PC-3 (cell line): ENCODE measurements around the gene CCDC24. TPM values are rescaled to one million over a fixed set of nuclear protein-coding genes. Genes with fewer than 3 reads are reported as not detected.

Source experiments
- ATAC-seq: fragments of 200-7000 bp; cut with Tn5 transposase; 2 replicates; pipeline ENCODE4 v1.9.1; 2020; ENCODE audit warnings: mild to moderate bottlenecking, moderate library complexity
- BruUV-seq: library from RNA; stranded (reverse); fragments of 400-500 nt; replicated peaks from 2 replicates; lab custom pipeline; 2021; lab: Mats Ljungman, UMichigan
- CTCF ChIA-PET: fragments of 300-600 bp; sonication (Branson Sonifier 250); formaldehyde crosslinking; loops from one replicate; lab custom pipeline; 2022; ENCODE audit warnings: antibody characterized with exemption; lab: Charles Lee
- POLR2A ChIA-PET: fragments of 300-600 bp; sonication (Branson Sonifier 250); formaldehyde crosslinking; loops from one replicate; lab custom pipeline; 2022; ENCODE audit warnings: antibody characterized with exemption; ENCODE audit not compliant: unreplicated experiment; lab: Charles Lee
- DNase-seq: peaks from one replicate; pipeline ENCODE4 v3.0.0-alpha.2; 2015
- H2AFZ ChIP-seq: fragments of 300-600 bp; sonication (generic); 2 replicates; pipeline ENCODE4 v1.6.0; 2016; ENCODE audit warnings: antibody characterized with exemption, low read length
- H3F3A ChIP-seq: fragments of 300-600 bp; sonication (generic); one replicate; pipeline ENCODE4 v1.6.0; 2017; ENCODE audit warnings: antibody characterized with exemption, low read length, control low read depth, mild to moderate bottlenecking; ENCODE audit not compliant: unreplicated experiment
- H3K27ac ChIP-seq: fragments of 300-600 bp; sonication (generic); 2 replicates; pipeline ENCODE4 v1.5.1; 2016; ENCODE audit warnings: mild to moderate bottlenecking, low read length
- H3K27me3 ChIP-seq: fragments of 300-600 bp; sonication (generic); 2 replicates; pipeline ENCODE4 v1.6.1; 2016; ENCODE audit warnings: low read length, mixed read lengths
- H3K36me3 ChIP-seq: fragments of 300-600 bp; sonication (generic); 2 replicates; pipeline ENCODE4 v1.6.1; 2016; ENCODE audit warnings: low read depth, mixed run types, low read length, mixed read lengths
- H3K4me1 ChIP-seq: fragments of 300-600 bp; sonication (generic); 2 replicates; pipeline ENCODE4 v1.5.1; 2016; ENCODE audit warnings: low read length; ENCODE audit not compliant: insufficient read depth
- H3K4me2 ChIP-seq: fragments of 300-600 bp; sonication (generic); 2 replicates; pipeline ENCODE4 v1.6.0; 2016; ENCODE audit warnings: low read length
- H3K4me3 ChIP-seq: fragments of 300-600 bp; sonication (generic); 2 replicates; pipeline ENCODE4 v1.5.1; 2016; ENCODE audit warnings: mild to moderate bottlenecking, low read length, mixed read lengths
- H3K79me2 ChIP-seq: fragments of 300-600 bp; sonication (generic); 2 replicates; pipeline ENCODE4 v1.6.1; 2017; ENCODE audit warnings: low read length, mixed read lengths
- H3K9ac ChIP-seq: fragments of 300-600 bp; sonication (generic); 2 replicates; pipeline ENCODE4 v1.6.0; 2016; ENCODE audit warnings: mild to moderate bottlenecking, low read length
- H3K9me2 ChIP-seq: fragments of 300-600 bp; sonication (generic); replicated peaks from 2 replicates; pipeline ENCODE4 v1.6.1; 2016; ENCODE audit warnings: mixed run types, low read length, mixed read lengths
- H3K9me3 ChIP-seq: fragments of 300-600 bp; sonication (generic); 2 replicates; pipeline ENCODE4 v1.6.1; 2016; ENCODE audit warnings: low read length, mixed read lengths
- H4K20me1 ChIP-seq: fragments of 300-600 bp; sonication (generic); 2 replicates; pipeline ENCODE4 v1.6.1; 2016; ENCODE audit warnings: low read length, mixed read lengths
- EZH2 ChIP-seq: fragments of 300-600 bp; sonication (generic); IDR thresholded peaks from one replicate; pipeline ENCODE4 v1.6.1; 2017; ENCODE audit warnings: antibody characterized with exemption, mild to moderate bottlenecking, low read length; ENCODE audit not compliant: unreplicated experiment
- EZH2phosphoT487 ChIP-seq: fragments of 300-600 bp; sonication (generic); IDR thresholded peaks from 2 replicates; pipeline ENCODE4 v1.6.1; 2018; ENCODE audit warnings: mild to moderate bottlenecking, antibody characterized with exemption, low read length, borderline replicate concordance
- intact Hi-C: fragments of 100-400 bp; cut with micrococcal nuclease; formaldehyde crosslinking; loops from 2 replicates; pipeline ENCODE4 v1.9.0; 2023
- total RNA-seq: library from RNA; depleted of rRNA; stranded (reverse); fragments of >200 nt; gene quantifications from 2 replicates; pipeline ENCODE4 v1.2.3, GENCODE V29; 2014
- TF ChIP-seq, protein P1 (sequence below): fragments of 300-600 bp; sonication (generic); conservative IDR thresholded peaks from 2 replicates; pipeline ENCODE4 v1.5.1; 2017; ENCODE audit warnings: antibody characterized with exemption, low read depth, mild to moderate bottlenecking, low read length

The CCDC24 gene
- total RNA-seq, 1 experiment from 2014 or later, result 10.1 TPM

DNA sequence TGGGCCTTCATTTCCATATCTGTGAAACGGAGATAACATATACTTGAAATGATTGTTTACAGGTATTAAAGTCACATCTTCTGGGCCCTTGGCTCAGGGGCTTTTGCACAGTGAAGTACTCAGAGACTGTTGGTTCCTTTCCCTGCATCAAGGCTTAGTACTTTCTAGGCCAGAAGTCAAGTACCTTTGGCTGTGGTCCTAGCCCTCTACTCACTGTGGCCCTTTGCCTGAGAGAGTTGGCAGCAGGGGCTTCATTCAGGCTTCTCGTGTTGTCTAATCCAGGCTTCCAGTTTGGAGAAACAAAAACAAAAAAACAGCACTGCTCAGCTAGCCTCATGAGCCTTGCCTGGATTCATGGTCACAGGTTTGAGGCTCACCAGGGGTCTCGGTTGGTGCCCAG is 29.7 kb upstream of the CCDC24 start:
- no peaks in the 10 kb centered on the region for H3K27me3 ChIP-seq
- H3K27ac ChIP-seq, result no peak overlapping the region
- DNase-seq (no peak), ATAC-seq (no peak)
- BruUV-seq, result no TSS peak
- no peaks in the 10 kb centered on the region for H3K4me1 ChIP-seq
- no peak overlapping the region for H3K9ac ChIP-seq
- H3K36me3 ChIP-seq, result peaks cover 8% of the 10 kb centered on the region; the same call in 1 of the 2 replicates
- no peaks in the 10 kb centered on the region for H4K20me1 ChIP-seq
- intact Hi-C loops, result no loop called here
- ChIA-PET CTCF (no interaction called here), POLR2A (no interaction called here)
- H3K79me2 ChIP-seq, result no peaks in the 10 kb centered on the region
- H3K4me3 ChIP-seq, result no peak overlapping the region
- no peaks in the 10 kb centered on the region for H3K9me3 ChIP-seq
- H3K4me2 ChIP-seq, result no peak overlapping the region
- no peak overlapping the region for H2AFZ ChIP-seq
- no peaks in the 10 kb centered on the region for H3F3A ChIP-seq
- H3K9me2 ChIP-seq, result no peaks in the 10 kb centered on the region
- no peak for TF ChIP-seq EZH2phosphoT487
- TF ChIP-seq, protein P1, sequence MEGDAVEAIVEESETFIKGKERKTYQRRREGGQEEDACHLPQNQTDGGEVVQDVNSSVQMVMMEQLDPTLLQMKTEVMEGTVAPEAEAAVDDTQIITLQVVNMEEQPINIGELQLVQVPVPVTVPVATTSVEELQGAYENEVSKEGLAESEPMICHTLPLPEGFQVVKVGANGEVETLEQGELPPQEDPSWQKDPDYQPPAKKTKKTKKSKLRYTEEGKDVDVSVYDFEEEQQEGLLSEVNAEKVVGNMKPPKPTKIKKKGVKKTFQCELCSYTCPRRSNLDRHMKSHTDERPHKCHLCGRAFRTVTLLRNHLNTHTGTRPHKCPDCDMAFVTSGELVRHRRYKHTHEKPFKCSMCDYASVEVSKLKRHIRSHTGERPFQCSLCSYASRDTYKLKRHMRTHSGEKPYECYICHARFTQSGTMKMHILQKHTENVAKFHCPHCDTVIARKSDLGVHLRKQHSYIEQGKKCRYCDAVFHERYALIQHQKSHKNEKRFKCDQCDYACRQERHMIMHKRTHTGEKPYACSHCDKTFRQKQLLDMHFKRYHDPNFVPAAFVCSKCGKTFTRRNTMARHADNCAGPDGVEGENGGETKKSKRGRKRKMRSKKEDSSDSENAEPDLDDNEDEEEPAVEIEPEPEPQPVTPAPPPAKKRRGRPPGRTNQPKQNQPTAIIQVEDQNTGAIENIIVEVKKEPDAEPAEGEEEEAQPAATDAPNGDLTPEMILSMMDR, result no peak
- TF ChIP-seq EZH2, result no peak

DNA sequence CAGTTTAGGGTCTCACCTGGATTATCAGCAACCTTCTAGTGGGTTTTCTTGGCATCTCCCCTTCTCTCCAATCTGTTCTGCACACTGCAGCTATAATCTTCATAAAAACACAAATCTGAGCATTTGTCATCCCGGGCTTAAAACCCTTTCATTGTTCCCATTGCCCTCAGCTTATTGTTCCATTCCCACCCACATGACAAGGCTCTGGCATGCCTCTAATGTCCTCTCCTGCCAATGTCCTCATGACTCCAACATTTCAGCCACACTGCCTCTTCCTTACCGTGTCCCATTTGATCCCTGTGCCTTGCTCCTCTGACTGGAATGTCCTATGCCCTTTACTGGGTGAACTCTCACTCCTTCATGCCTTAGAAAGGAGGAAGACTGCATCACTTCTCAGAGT is 29.1 kb upstream of the CCDC24 start:
- BruUV-seq, result no TSS peak
- Histone ChIP-seq H3K4me2 (no peak overlapping the region), H2AFZ (no peak overlapping the region), H3K4me3 (no peak overlapping the region), H3K27ac (no peak overlapping the region), H3K9me2 (no peaks in the 10 kb centered on the region), H3F3A (no peaks in the 10 kb centered on the region), H3K9me3 (no peaks in the 10 kb centered on the region), H4K20me1 (no peaks in the 10 kb centered on the region), H3K27me3 (no peaks in the 10 kb centered on the region), H3K4me1 (no peaks in the 10 kb centered on the region), H3K9ac (no peak overlapping the region), H3K79me2 (no peaks in the 10 kb centered on the region), H3K36me3 (peaks cover 7% of the 10 kb centered on the region; the same call in 1 of the 2 replicates)
- intact Hi-C loops, result no loop called here
- POLR2A ChIA-PET, result no interaction called here
- CTCF ChIA-PET, result no interaction called here
- ATAC-seq (no peak), DNase-seq (no peak)
- TF ChIP-seq EZH2, result no peak
- no peak for TF ChIP-seq EZH2phosphoT487
- TF ChIP-seq, protein P1, result no peak

DNA sequence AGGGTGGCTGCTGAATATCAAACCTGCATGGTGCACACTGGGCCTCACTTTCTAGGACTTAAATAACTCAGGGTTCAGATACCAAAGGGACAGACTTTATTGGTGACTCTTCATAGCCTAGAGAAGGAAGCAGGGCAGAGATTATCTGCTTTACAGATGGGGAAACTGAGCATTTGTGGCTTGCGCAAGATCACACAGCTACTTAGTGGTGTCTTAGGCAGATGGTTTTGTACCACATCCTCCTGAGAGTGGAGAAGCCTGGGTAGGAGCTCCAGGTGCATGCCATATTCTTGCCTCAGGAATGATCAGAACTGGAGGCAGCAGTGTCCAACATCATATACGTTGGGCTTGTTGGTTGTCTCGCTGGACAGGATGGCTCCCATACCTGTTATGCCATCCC is 28.4 kb upstream of the CCDC24 start:
- no peak for ATAC-seq
- Histone ChIP-seq H3K4me2 (no peak overlapping the region), H4K20me1 (no peaks in the 10 kb centered on the region), H2AFZ (no peak overlapping the region), H3K9me3 (no peaks in the 10 kb centered on the region), H3K27ac (no peak overlapping the region), H3K4me3 (no peak overlapping the region), H3K27me3 (no peaks in the 10 kb centered on the region), H3K9ac (no peak overlapping the region), H3F3A (no peaks in the 10 kb centered on the region), H3K4me1 (no peaks in the 10 kb centered on the region), H3K79me2 (no peaks in the 10 kb centered on the region), H3K9me2 (no peaks in the 10 kb centered on the region), H3K36me3 (peaks cover 7% of the 10 kb centered on the region)
- intact Hi-C loops, result no loop called here
- BruUV-seq, result no TSS peak
- POLR2A ChIA-PET, result no interaction called here
- CTCF ChIA-PET, result no interaction called here
- DNase-seq, result no peak
- TF ChIP-seq, protein P1, result no peak
